SK-N-SH (cell line): Measurements from ENCODE around the gene CBFB. TPM values are rescaled to one million over a fixed set of nuclear protein-coding genes. Genes with fewer than 3 reads are reported as not detected.
A peak's percentile ranks its signal among the peaks of the same experiment; 100 is the strongest.

ENCODE experiments used
- CTCF ChIA-PET: fragments of 300-600, 350-600 bp; formaldehyde crosslinking; extraction: SDS; loops from one replicate; lab custom pipeline; 2021; lab: Yijun Ruan, JAX
- POLR2A ChIA-PET: fragments of 350-600 bp; sonication (Branson Sonifier 250); formaldehyde crosslinking; extraction: SDS; loops from one replicate; lab custom pipeline; 2020; ENCODE audit warnings: antibody characterized with exemption, inconsistent platforms; lab: Yijun Ruan, JAX
- DNase-seq: peaks from one replicate; pipeline ENCODE4 v3.0.0; 2012
- H2AFZ ChIP-seq: fragments of 200-600 bp; sonication (generic); 2 replicates; pipeline ENCODE4 v1.8.1; 2016; ENCODE audit warnings: antibody characterized with exemption, mild to moderate bottlenecking, low read depth
- H3F3A ChIP-seq: fragments of 200-600 bp; sonication (generic); replicated peaks from 2 replicates; pipeline ENCODE3; 2016; ENCODE audit warnings: antibody characterized with exemption, mild to moderate bottlenecking; ENCODE audit not compliant: insufficient read depth
- H3K27ac ChIP-seq, 2 experiments: fragments of 200-500 bp in 1 of 2; fragments of 200-600 bp in 1 of 2; sonication (Bioruptor generic) in 1 of 2; sonication (generic), shearing (Covaris generic) in 1 of 2; 2 replicates each; pipeline versions ENCODE4 v1.5.1 to v1.6.1; 2014 to 2016; ENCODE audit warnings: low read depth in 2 of 2, inconsistent platforms in 1 of 2, low read length in 1 of 2, mild to moderate bottlenecking in 1 of 2, mixed read lengths in 1 of 2
- H3K27me3 ChIP-seq: fragments of 200-600 bp; sonication (generic), shearing (Covaris generic); 2 replicates; pipeline ENCODE4 v1.6.1; 2016; ENCODE audit warnings: mixed run types; ENCODE audit not compliant: insufficient read depth
- H3K36me3 ChIP-seq, 2 experiments: fragments of 200-500 bp in 1 of 2; fragments of 200-600 bp in 1 of 2; sonication (Bioruptor generic) in 1 of 2; sonication (generic) in 1 of 2; replicated peaks in 1 of 2; 2 replicates each; pipeline versions ENCODE3 to v1.5.1; 2014 to 2016; ENCODE audit warnings: low read length in 1 of 2, mild to moderate bottlenecking in 1 of 2; ENCODE audit not compliant: insufficient read depth in 2 of 2, control insufficient read depth in 1 of 2
- H3K4me1 ChIP-seq, 2 experiments: fragments of 200-500 bp in 1 of 2; fragments of 200-600 bp in 1 of 2; sonication (Bioruptor generic) in 1 of 2; sonication (generic), shearing (Covaris generic) in 1 of 2; 2 replicates each; pipeline versions ENCODE4 v1.5.1 to v1.6.1; 2014 to 2016; ENCODE audit warnings: low read depth in 1 of 2, low read length in 1 of 2, mixed run types in 1 of 2; ENCODE audit not compliant: insufficient read depth in 2 of 2, control insufficient read depth in 1 of 2
- H3K4me2 ChIP-seq: fragments of 200-600 bp; sonication (generic), shearing (Covaris generic); 2 replicates; pipeline ENCODE4 v1.6.1; 2017; ENCODE audit warnings: mixed run types
- H3K4me3 ChIP-seq, 2 experiments: fragments of 200-500 bp in 1 of 2; fragments of 200-600 bp in 1 of 2; sonication (Bioruptor generic) in 1 of 2; sonication (generic), shearing (Covaris generic) in 1 of 2; 2 replicates each; pipeline versions ENCODE4 v1.5.1 to v1.8.1; 2014 to 2016; ENCODE audit warnings: low read depth in 2 of 2, inconsistent platforms in 1 of 2, low read length in 1 of 2, mild to moderate bottlenecking in 1 of 2, mixed read lengths in 1 of 2, moderate library complexity in 1 of 2
- H3K79me2 ChIP-seq: fragments of 200-600 bp; sonication (generic); 2 replicates; pipeline ENCODE4 v1.8.1; 2017; ENCODE audit warnings: mild to moderate bottlenecking; ENCODE audit not compliant: insufficient read depth
- H3K9ac ChIP-seq: fragments of 200-600 bp; sonication (generic); 2 replicates; pipeline ENCODE4 v1.6.1; 2017; ENCODE audit warnings: mixed run types
- H3K9me2 ChIP-seq: fragments of 200-600 bp; sonication (generic); 2 replicates; pipeline ENCODE4 v1.6.1; 2017; ENCODE audit warnings: mixed run types
- H3K9me3 ChIP-seq: fragments of 200-600 bp; sonication (generic); 2 replicates; pipeline ENCODE4 v1.6.1; 2017; ENCODE audit warnings: mixed run types, mild to moderate bottlenecking, moderate library complexity
- H4K20me1 ChIP-seq: fragments of 200-600 bp; sonication (generic); 2 replicates; pipeline ENCODE4 v1.6.1; 2017; ENCODE audit warnings: mild to moderate bottlenecking, mixed run types; ENCODE audit not compliant: insufficient read depth
- CHD2 ChIP-seq: fragments of 150-350 bp; IDR thresholded peaks from 2 replicates; pipeline ENCODE4 v1.6.1; 2018; ENCODE audit warnings: low read length; ENCODE audit not compliant: partially characterized antibody
- ELF1 ChIP-seq: IDR thresholded peaks from 2 replicates; pipeline ENCODE4 v1.4.0; 2012
- FOSL2 ChIP-seq: IDR thresholded peaks from 2 replicates; pipeline ENCODE4 v1.4.0; 2012; ENCODE audit warnings: low read depth, mild to moderate bottlenecking, moderate library complexity, borderline replicate concordance
- FOXJ3 ChIP-seq: sonication (generic); formaldehyde crosslinking; IDR thresholded peaks from 2 replicates; pipeline ENCODE4 v1.5.1; 2020; ENCODE audit warnings: mild to moderate bottlenecking, missing genetic modification reagents
- FOXM1 ChIP-seq: IDR thresholded peaks from 2 replicates; pipeline ENCODE4 v1.4.0; 2012; ENCODE audit warnings: low read depth, mild to moderate bottlenecking
- GABPA ChIP-seq: IDR thresholded peaks from 2 replicates; pipeline ENCODE4 v1.4.0; 2012; ENCODE audit warnings: low read depth, mild to moderate bottlenecking
- GATA2 ChIP-seq: sonication (generic); formaldehyde crosslinking; IDR thresholded peaks from 2 replicates; pipeline ENCODE4 v1.5.0; 2020; ENCODE audit warnings: mild to moderate bottlenecking, missing genetic modification reagents
- JUND ChIP-seq: IDR thresholded peaks from 2 replicates; pipeline ENCODE4 v1.4.0; 2012
- MEF2A ChIP-seq: IDR thresholded peaks from 2 replicates; pipeline ENCODE4 v1.4.0; 2012; ENCODE audit warnings: low read depth, borderline replicate concordance
- NFIC ChIP-seq: IDR thresholded peaks from 2 replicates; pipeline ENCODE4 v1.4.0; 2012; ENCODE audit warnings: borderline replicate concordance
- NRF1 ChIP-seq: IDR thresholded peaks from 2 replicates; pipeline ENCODE4 v1.6.1; 2012; ENCODE audit warnings: low read depth, mild to moderate bottlenecking, low read length
- PBX3 ChIP-seq: IDR thresholded peaks from 2 replicates; pipeline ENCODE4; 2012
- RAD21 ChIP-seq: IDR thresholded peaks from 2 replicates; pipeline ENCODE4 v1.6.1; 2012; ENCODE audit warnings: mild to moderate bottlenecking, low read length
- RCOR1 ChIP-seq: fragments of 150-350 bp; IDR thresholded peaks from 2 replicates; pipeline ENCODE4 v1.6.1; 2017; ENCODE audit warnings: antibody characterized with exemption, low read length
- RXRA ChIP-seq: IDR thresholded peaks from 2 replicates; pipeline ENCODE4 v1.4.0; 2012; ENCODE audit warnings: low read depth, mild to moderate bottlenecking, borderline replicate concordance
- SIN3A ChIP-seq: IDR thresholded peaks from 2 replicates; pipeline ENCODE4 v1.6.1; 2012; ENCODE audit warnings: low read depth, mild to moderate bottlenecking, low read length, moderate library complexity, borderline replicate concordance
- SMC3 ChIP-seq: IDR thresholded peaks from 2 replicates; pipeline ENCODE4 v1.6.1; 2012; ENCODE audit warnings: low read depth, low read length, improper control_type of control experiment
- WGBS: methylation state at CpG from one replicate; pipeline ENCODE4 v1.1.6; 2017; ENCODE audit warnings: low lambda C conversion rate; 5-methylcytosine and 5-hydroxymethylcytosine counted together
- polyA plus RNA-seq, 3 experiments: library from polyadenylated mRNA; depleted of rRNA; stranded (reverse); fragments of >200 nt; gene quantifications; 2 replicates each; pipeline ENCODE4 v1.2.3, GENCODE V29; 2012
- TF ChIP-seq, protein P1 (sequence below): fragments of 200-600 bp; sonication (generic); IDR thresholded peaks from 2 replicates; pipeline ENCODE4 v1.6.1; 2017; ENCODE audit warnings: antibody characterized with exemption, mild to moderate bottlenecking, moderate library complexity

Gene CBFB
- polyA plus RNA-seq, 1 of the 3 experiments (the other 2 are of a cell fraction), result 40.1 TPM

GRCh38 chr16:67050796-67051195 is 21.8 kb downstream of the CBFB start:
- ChIA-PET POLR2A (no interaction called here), CTCF (no interaction called here)
- Histone ChIP-seq H3K9ac (no peak overlapping the region), H3K9me2 (no peaks in the 10 kb centered on the region), H4K20me1 (no peaks in the 10 kb centered on the region), H3K36me3 (peaks cover 0 to 29% of the 10 kb centered on the region in 2 experiments), H3K27me3 (no peaks in the 10 kb centered on the region), H3F3A (peaks cover 46% of the 10 kb centered on the region), H3K9me3 (no peaks in the 10 kb centered on the region), H2AFZ (no peak overlapping the region), H3K27ac (peak overlapping the region in 1 of 2 experiments; percentile 40; a peak in 2 of 4 replicates), H3K79me2 (peaks cover 91% of the 10 kb centered on the region), H3K4me1 (0 out of 4 replicates have a peak, but pooled peaks cover 0 to 3% of the 10 kb centered on the region in 2 experiments), H3K4me3 (no peak overlapping the region), H3K4me2 (no peak overlapping the region; the same call in 1 of the 2 replicates)
- 81% methylated on average over 2 of the region's 2 CpGs for WGBS
- TF ChIP-seq FOSL2, result 0 out of 2 replicates have a peak, but pooled peaks have one; percentile 19
- TF ChIP-seq GABPA, result no peak
- DNase-seq, result no peak

DNA sequence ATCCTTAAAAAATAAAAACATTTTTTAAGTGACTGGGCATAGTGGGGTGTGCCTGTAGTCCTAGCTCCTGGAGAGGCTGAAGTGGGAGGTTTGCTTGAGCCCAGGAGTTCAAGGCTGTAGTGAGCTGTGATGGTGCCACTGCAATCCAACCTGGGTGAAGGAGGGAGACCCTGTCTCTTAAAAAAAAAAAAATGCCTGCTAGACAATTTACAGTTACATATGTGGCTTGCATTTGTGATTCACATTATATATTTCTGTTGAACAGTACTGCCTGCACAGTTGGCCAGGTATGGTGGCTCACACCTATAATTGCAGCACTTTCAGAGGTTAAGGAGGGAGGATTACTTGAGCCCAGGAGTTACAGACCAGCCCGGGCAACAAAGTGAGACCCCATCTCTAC is 23.4 kb downstream of the CBFB start:
- no peak overlapping the region for H3K4me3 ChIP-seq
- DNase-seq, result no peak
- TF ChIP-seq ELF1 (no peak), JUND (no peak), NRF1 (no peak), RAD21 (no peak), FOXM1 (no peak)
- no peak overlapping the region for H3K9ac ChIP-seq
- 0 out of 4 replicates have a peak, but pooled peaks cover 0 to 3% of the 10 kb centered on the region in 2 experiments for H3K4me1 ChIP-seq
- H3F3A ChIP-seq, result peaks cover 61% of the 10 kb centered on the region
- no peaks in the 10 kb centered on the region; the same call in 1 of the 2 replicates for H4K20me1 ChIP-seq
- peaks cover 0 to 22% of the 10 kb centered on the region in 2 experiments for H3K36me3 ChIP-seq
- H3K79me2 ChIP-seq, result peaks cover 88% of the 10 kb centered on the region
- no peak overlapping the region for H3K4me2 ChIP-seq
- WGBS, result 92% methylated on average over 1 of the region's 1 CpG
- ChIA-PET CTCF (no interaction called here), POLR2A (no interaction called here)
- no peaks in the 10 kb centered on the region for H3K9me3 ChIP-seq
- H2AFZ ChIP-seq, result no peak overlapping the region
- H3K27ac ChIP-seq, result peak overlapping the region in 1 of 2 experiments; percentile 14; a peak in 1 of 4 replicates
- no peaks in the 10 kb centered on the region for H3K9me2 ChIP-seq
- H3K27me3 ChIP-seq, result no peaks in the 10 kb centered on the region

DNA sequence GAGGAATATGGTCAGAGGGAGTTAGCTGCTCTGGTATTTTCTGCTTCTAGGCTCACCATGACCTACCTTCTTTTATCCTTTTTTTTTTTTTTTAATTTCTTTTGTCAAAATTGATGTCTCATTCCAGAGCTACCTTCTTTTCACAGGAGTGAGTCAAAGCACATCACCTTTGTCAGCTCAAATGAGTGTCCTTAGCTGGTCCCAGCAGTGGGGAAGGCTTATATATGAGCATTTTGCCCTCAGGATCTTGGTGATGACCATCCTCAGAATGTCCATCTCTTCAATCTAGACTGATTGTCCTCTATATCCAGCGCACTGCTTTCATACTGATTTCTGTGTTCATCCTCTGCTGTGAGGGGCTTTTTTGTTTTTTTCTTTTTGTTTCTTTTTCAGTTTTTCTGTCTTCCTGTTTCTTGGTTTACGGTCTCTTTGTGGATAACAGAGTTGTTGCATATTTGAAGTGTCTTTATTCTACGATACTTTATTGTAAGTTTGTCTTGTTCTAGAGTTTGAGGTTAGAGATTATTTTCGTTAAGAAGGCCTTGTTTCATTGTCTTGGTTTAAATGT is 24.9 kb downstream of the CBFB start:
- ChIA-PET CTCF (interaction anchor here (1.2 to 2.0 kb wide), 2 partner anchors 16 to 36 kb away, joined by 4 to 8 read pairs; no protein-coding TSS in a partner anchor), POLR2A (no interaction called here)
- peaks cover 88% of the 10 kb centered on the region for H3K79me2 ChIP-seq
- H3K9me2 ChIP-seq, result no peaks in the 10 kb centered on the region
- no peaks in the 10 kb centered on the region; the same call in 1 of the 2 replicates for H4K20me1 ChIP-seq
- DNase-seq, result no peak
- no peaks in the 10 kb centered on the region for H3K9me3 ChIP-seq
- H3F3A ChIP-seq, result peaks cover 65% of the 10 kb centered on the region
- H3K4me2 ChIP-seq, result no peak overlapping the region
- no peaks in the 10 kb centered on the region for H3K27me3 ChIP-seq
- no peak overlapping the region for H2AFZ ChIP-seq
- no peak overlapping the region for H3K9ac ChIP-seq
- TF ChIP-seq GATA2, result no peak
- no peak for TF ChIP-seq SIN3A
- no peak for TF ChIP-seq SMC3
- no peak for TF ChIP-seq RCOR1
- no peak for TF ChIP-seq CHD2
- TF ChIP-seq, protein P1, sequence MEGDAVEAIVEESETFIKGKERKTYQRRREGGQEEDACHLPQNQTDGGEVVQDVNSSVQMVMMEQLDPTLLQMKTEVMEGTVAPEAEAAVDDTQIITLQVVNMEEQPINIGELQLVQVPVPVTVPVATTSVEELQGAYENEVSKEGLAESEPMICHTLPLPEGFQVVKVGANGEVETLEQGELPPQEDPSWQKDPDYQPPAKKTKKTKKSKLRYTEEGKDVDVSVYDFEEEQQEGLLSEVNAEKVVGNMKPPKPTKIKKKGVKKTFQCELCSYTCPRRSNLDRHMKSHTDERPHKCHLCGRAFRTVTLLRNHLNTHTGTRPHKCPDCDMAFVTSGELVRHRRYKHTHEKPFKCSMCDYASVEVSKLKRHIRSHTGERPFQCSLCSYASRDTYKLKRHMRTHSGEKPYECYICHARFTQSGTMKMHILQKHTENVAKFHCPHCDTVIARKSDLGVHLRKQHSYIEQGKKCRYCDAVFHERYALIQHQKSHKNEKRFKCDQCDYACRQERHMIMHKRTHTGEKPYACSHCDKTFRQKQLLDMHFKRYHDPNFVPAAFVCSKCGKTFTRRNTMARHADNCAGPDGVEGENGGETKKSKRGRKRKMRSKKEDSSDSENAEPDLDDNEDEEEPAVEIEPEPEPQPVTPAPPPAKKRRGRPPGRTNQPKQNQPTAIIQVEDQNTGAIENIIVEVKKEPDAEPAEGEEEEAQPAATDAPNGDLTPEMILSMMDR, result no peak
- TF ChIP-seq FOSL2, result no peak
- TF ChIP-seq PBX3, result no peak
- no peak for TF ChIP-seq RXRA
- TF ChIP-seq RAD21, result no peak
- no peak for TF ChIP-seq JUND
- TF ChIP-seq MEF2A, result no peak
- no peak for TF ChIP-seq FOXJ3 (CRISPR knock-in tag)
- TF ChIP-seq NFIC, result no peak
- 0 out of 4 replicates have a peak, but pooled peaks cover 0 to 3% of the 10 kb centered on the region in 2 experiments for H3K4me1 ChIP-seq
- H3K36me3 ChIP-seq, result peaks cover 0 to 22% of the 10 kb centered on the region in 2 experiments
- WGBS, result 97% methylated on average over 4 of the region's 4 CpGs
- peak overlapping the region in 1 of 2 experiments; percentile 85; a peak in 1 of 4 replicates for H3K27ac ChIP-seq
- H3K4me3 ChIP-seq, result no peak overlapping the region
